Measurements from ENCODE around the gene SLC25A17.
A peak's percentile ranks its signal among the peaks of the same experiment; 100 is the strongest.
"Not testable (repeated sequence)": the region's sequence is repeated elsewhere in the genome, so short reads cannot be mapped to it uniquely, and the experiment has no call there.

SLC25A17 gene

DNA sequence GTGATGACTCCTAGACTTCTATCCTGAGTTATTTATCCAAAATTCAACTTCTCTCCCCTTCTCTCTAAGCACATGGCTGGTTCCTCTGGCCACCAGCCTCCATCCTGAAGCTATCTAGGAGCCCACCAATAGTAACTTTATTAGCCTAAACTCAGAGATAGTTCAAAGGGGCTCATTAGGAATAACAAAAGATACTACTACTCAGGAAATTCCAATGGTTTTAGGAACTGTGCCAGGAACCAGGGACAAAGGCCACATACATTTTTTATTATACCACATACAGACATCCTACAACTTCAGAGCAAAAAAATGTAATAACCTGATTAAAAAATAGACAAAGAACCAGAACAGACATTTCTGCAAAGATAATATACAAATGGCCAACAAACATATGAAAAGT, 27.9 kb downstream of the SLC25A17 start:
- ChIA-PET CTCF (no interaction called here), POLR2A (ENCODE audit: low non-redundant PET) (no interaction called here)
- DNase-seq (ENCODE audit: low spot score) = no peak
- H3K27ac ChIP-seq = no peak overlapping the region
- TF ChIP-seq, protein P1, sequence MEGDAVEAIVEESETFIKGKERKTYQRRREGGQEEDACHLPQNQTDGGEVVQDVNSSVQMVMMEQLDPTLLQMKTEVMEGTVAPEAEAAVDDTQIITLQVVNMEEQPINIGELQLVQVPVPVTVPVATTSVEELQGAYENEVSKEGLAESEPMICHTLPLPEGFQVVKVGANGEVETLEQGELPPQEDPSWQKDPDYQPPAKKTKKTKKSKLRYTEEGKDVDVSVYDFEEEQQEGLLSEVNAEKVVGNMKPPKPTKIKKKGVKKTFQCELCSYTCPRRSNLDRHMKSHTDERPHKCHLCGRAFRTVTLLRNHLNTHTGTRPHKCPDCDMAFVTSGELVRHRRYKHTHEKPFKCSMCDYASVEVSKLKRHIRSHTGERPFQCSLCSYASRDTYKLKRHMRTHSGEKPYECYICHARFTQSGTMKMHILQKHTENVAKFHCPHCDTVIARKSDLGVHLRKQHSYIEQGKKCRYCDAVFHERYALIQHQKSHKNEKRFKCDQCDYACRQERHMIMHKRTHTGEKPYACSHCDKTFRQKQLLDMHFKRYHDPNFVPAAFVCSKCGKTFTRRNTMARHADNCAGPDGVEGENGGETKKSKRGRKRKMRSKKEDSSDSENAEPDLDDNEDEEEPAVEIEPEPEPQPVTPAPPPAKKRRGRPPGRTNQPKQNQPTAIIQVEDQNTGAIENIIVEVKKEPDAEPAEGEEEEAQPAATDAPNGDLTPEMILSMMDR (conservative IDR thresholded peaks at IDR 0.05; ENCODE audit: low read depth) = no peak

DNA sequence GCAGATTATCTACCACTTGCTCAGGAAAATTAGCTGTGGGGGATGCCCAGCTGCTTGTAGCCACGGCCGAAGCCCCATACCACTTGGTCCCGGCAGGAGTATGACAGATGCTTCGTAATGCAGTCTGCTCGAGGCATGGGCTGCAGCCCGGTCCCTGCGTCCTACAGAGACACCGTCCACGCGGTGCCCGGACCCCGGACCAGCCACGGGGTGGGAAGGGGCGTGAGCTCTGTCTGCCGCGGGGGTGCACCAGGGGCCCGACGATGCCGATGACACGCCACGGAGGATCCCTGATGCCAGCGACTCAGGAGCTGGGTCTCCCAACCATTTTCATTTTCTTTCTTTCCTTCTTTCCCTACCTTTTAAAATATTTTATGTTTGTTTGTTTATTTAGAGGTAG, 30.0 kb downstream of the SLC25A17 start:
- TF ChIP-seq, protein P1 (conservative IDR thresholded peaks at IDR 0.05; ENCODE audit: low read depth) = no peak
- ChIA-PET POLR2A (ENCODE audit: low non-redundant PET) (no interaction called here), CTCF (no interaction called here)

DNA sequence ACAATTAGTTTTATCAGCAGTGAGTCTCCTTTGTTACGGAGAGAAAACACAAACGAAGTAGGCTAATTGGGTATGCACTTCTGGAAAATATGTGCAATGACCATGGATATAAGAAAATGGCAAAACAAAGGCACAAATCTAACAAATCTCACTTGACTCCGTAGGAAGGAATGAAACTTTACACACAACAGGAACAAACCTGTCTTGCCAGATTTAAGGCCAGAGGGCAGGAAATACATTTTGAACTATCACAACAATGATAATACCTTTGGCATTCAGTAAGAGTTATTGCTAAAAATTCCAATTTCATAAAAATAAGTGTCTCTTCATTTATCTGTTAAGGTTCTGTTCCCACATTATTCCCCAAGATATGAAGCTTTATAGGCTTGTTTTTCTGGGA, 36.6 kb downstream of the SLC25A17 start:
- DNase-seq (ENCODE audit: low spot score) = peak; percentile 49
- ChIA-PET POLR2A (ENCODE audit: low non-redundant PET) (no interaction called here), CTCF (interaction anchor here (0.7 kb wide), 1 partner anchor 1051 kb away, joined by 3 read pairs; no protein-coding TSS in a partner anchor)
- TF ChIP-seq, protein P1 (conservative IDR thresholded peaks at IDR 0.05; ENCODE audit: low read depth) = no peak
- H3K27ac ChIP-seq = no peak overlapping the region

More for the DNA sequence above, 30.0 kb downstream of the SLC25A17 start:
- DNase-seq (ENCODE audit: low spot score) = no peak
- no peak overlapping the region for H3K27ac ChIP-seq

DNA sequence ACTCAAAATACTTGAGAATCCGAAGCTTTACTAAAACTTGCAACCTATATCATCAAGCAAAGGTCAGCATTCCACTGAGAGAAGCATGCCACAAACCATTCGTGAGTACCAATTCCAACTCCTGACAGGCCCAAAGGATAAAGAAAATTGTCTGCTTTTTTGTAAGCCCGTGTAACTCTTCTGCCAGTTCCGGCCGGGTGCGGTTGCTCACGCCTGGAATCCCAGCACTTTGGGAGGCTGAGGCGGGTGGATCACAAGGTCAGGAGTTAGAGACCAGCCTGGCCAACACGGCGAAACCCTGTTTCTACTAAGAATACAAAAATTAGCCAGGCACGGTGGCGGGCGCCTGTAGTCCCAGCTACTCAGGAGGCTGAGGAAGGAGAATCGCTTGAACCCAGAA, 37.4 kb downstream of the SLC25A17 start:
- POLR2A ChIA-PET (ENCODE audit: low non-redundant PET); DNase-seq (ENCODE audit: low spot score); CTCF ChIA-PET: not testable (repeated sequence)
- peak overlapping the region; percentile 44 for H3K27ac ChIP-seq

DNA sequence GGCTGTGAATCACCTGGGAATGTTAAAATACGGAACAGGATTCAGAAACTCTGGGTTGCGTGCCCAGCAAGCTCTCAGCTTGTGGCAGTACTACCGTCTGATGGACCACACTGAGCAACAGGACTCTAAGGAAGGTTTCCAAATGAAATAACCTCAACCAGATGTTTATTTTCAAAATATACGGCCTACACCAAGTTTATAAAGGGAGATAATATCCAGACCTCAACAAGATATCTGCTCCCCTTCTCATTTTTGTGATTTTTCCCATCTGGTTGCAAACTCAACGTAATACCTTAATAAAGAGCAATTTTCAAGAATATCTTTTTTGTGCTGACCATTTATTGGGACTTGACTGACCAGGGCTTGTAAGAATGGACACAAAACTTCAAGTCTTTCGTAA, 49.4 kb downstream of the SLC25A17 start:
- ChIA-PET POLR2A (ENCODE audit: low non-redundant PET) (no interaction called here), CTCF (interaction anchor here (0.6 kb wide), 1 partner anchor 87 kb away, joined by 3 read pairs; no protein-coding TSS in a partner anchor)

DNA sequence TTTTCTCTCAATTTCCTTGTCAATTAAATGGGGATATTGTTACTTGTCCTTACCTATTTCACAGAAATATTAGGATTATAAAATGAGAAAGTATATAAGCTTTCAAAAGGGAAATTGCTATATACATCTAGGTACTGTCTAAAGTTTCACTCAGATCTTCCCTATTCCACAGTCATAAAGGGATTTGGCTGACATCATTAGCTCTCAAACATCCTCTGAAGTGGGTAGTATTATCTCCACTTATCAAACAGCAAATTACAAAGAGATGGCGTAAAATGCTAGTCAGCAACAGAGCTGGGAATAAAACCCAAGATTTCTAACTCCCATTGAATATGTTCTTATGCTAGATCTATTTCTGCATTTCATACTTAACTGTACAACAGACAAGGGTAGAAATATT, 50.9 kb downstream of the SLC25A17 start:
- TF ChIP-seq, protein P1 (conservative IDR thresholded peaks at IDR 0.05; ENCODE audit: low read depth) = no peak
- H3K27ac ChIP-seq = no peak overlapping the region
- ChIA-PET CTCF (no interaction called here), POLR2A (ENCODE audit: low non-redundant PET) (no interaction called here)
- no peak for DNase-seq (ENCODE audit: low spot score)

More for the DNA sequence above, 49.4 kb downstream of the SLC25A17 start:
- H3K27ac ChIP-seq = no peak overlapping the region
- TF ChIP-seq, protein P1 (conservative IDR thresholded peaks at IDR 0.05; ENCODE audit: low read depth) = no peak
- no peak for DNase-seq (ENCODE audit: low spot score)

DNA sequence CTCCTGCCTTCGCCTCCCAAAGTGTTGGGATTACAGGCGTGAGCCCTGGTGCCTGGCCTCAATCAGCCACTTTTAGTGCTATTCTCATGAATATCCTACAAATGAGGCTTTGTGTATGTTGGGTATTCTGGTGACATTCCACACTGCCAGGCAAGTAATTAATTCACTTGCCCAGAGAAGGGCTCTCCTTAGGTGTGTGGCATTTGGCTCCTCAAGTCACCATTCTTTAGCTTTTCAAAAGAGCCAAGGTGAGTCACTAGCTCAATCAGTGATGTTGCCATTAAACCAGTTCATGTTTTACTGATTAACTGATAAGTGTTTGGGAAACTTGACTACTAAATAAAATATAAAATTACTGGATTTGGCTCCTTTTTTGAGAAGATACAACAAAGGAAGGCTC, 52.2 kb downstream of the SLC25A17 start:
- no peak overlapping the region for H3K27ac ChIP-seq

More for the DNA sequence above, 52.2 kb downstream of the SLC25A17 start:
- ChIA-PET POLR2A (ENCODE audit: low non-redundant PET) (no interaction called here), CTCF (interaction anchor here (0.6 kb wide), 1 partner anchor 150 kb away, joined by 3 read pairs; no protein-coding TSS in a partner anchor)
- DNase-seq (ENCODE audit: low spot score) = no peak
- TF ChIP-seq, protein P1 (conservative IDR thresholded peaks at IDR 0.05; ENCODE audit: low read depth) = no peak

Measured in RWPE1 (cell line).